HTERT RPE-1 (cell line): ENCODE results near the gene FAM222A.

ENCODE experiments used
- in situ Hi-C: fragments of 300-500 bp; cut with MboI; formaldehyde crosslinking; loops from 4 replicates; pipeline ENCODE4 v1.14.3; 2020; ENCODE audit warnings: low sequenced_read_pairs

The FAM222A gene

DNA sequence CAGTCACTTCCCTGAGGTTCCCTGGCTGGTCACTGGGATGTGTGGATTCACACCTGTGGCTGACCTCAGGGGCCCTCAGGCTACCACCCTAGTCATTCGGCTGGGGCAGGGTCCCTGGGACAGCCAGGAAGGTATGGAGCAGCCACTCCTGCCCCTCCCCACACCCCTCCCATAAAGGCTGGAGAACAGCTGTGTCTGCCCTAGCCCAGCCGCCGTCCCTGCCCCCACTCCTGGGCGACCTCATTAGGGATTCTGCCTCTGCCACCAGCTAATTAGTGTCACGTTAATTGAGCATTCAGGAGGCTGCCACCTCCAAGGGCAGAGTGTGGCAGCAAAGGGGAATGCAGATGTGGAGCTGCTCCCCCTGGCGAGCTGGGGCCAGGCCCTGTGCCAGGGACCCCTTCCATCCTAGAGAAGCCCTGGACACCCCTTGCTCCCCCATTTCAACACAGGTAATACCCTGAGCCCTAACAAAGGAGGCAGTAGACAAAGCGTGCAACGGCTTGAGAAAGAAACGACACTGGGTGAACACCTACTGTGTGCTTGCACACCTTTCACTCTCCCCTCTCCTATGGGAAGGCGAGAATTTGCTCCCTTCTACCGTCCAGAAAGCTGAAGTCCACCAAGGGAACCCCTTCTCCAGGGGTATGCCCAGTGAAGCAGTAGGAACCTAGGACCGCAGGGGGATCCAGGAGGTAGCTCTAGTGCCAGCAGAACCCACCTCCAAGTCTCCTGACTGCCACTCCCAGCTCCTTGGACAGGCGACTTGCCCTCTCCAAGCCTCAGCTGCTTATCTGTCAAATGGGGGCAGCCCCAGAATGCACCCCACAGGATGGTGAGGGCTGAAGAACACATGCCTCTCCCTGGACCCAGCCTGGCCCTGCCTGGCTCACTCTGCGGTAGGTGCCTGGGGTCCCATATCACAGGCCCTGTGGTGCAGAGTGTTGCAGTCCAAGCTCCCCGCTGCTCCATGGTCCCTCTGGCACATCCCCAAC lies 45.1 kb downstream of the FAM222A start:
- in situ Hi-C loops, result no loop called here

DNA sequence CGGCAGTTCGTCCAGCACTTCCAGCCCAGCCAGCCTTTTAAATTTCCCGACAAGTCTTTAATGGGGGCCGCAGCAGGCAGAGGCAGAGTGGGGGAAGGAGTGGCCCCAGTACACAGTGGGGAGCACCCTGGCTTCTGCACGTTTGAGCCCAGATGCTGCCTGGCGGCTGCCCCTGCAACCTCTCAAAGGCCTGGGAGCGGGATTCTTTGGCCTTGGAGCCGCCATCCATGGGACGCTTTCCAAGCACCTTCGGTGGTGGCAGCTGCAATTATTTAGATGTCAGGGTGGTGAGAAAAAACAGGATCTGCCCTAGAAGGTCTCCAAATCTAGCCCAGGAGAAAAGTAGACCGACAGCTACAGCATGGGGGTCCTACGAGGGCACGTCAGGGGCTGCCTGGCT lies 46.0 kb downstream of the FAM222A start:
- in situ Hi-C loops, result no loop called here

DNA sequence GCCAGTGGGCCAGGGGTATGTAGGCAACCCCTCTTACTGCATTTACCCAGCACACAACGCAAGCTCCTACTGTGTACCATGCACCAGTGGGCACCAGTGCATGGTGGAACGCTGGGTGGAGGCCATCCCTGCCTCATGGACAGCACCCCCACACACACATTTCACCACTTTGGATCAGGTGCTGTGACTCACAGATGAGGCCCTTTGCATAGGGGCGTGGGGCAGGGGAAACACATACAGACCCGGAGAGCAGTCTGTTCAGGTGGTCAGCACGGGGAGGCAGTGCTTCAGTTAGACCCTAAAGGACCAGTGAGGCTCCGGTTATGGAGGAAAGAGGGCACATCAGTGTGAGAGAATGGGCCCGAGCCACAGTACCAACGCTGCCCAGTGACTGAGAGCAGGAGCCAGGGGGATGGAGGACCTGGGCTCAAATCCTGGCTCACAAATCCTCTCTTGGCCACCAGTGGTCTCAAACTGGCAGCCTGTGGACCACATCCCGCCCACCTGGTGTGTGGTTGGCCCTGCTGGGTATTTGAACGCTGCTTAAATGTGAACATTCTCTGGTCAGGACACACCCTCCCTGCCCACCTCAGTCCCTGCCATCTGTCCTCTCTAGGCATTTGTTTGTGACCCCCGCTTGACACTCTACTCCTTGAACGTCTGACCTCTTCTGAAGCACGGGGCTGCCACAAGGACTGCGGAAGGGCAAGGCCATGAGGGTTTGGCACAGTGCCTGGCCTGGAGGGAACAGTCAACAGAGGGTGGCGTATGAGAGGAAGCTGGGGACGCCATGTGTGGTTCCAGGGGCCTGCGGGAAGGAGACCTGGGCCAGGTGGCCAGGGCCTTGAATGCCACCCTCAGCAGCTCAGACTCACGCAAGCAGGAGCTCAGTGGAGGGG lies 46.7 kb downstream of the FAM222A start:
- in situ Hi-C loops, result no loop called here

DNA sequence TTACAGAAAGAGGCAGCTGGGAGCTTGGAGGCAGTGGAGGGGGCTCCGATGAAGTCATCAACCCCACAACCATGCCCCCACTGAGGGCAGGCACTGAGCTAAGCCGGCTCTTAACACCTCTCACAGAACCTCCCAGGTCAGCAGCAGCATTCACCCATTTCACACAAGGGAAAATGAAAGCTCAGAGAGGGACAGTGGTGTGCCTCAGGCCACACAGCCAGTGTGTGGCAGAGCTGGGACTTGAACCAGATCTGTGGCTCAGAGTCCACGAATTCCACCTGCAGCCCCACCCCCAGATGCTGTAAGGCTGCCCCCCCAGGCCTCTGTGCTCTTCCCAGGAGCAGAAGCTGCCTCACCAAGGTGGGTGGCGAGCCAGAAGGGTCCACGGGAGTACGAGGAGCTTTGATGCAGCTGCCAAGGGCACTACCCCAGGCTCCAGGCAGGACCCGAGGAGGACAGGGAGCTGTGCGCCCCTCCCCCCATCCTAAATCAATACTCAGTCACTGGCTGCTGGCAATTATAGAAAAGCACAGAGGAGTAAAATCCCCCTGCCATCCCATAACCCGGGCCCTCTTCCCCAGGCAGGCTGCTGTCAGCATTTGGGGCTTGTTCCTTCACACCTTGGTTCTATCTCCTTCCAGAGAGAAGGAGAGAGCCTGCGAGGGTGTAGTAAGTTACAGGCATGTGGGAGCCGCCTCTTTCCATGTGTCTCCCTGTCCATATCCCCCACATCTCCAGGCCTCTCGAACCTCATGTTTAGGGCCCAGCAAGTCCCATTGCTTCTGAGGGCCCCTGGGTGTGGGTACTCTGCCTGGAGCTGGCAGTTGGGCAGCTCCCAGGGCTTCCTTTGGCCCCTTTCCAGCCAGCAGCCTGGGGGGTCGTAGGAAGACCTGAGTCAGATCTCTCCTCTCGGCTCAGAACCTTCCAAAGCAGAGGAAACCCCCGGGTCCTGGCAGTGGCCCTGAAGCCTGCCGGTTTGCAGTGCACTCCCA lies 47.6 kb downstream of the FAM222A start:
- in situ Hi-C loops, result no loop called here

DNA sequence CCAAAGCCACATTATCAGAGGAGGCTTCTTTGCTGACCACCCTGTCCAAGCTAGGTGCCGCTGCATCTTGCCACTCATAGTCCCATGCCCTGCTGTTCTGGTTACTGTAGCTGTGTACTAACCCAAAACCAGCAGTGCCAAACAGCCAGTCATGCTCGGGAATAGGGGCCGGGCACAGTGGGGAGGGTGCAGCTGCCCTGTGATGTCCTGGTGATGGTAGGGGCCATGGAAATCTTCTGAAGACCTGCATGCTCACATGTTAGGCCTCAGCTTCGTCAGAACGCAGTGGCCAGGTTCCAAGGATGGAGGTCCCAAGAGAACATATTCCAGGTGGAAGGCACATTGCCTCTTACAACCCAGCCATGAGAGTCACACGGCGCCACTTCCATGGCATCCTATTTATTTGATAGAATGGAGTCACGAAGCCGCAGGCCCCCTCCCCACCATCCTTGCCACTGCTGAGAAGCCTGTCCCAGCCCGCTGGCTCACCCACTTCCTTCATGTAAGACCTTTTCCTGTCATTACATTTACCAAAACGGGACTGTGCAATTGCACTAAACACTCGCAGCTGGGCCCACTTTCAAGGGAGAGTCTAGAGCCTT lies 48.5 kb downstream of the FAM222A start:
- in situ Hi-C loops, result no loop called here

DNA sequence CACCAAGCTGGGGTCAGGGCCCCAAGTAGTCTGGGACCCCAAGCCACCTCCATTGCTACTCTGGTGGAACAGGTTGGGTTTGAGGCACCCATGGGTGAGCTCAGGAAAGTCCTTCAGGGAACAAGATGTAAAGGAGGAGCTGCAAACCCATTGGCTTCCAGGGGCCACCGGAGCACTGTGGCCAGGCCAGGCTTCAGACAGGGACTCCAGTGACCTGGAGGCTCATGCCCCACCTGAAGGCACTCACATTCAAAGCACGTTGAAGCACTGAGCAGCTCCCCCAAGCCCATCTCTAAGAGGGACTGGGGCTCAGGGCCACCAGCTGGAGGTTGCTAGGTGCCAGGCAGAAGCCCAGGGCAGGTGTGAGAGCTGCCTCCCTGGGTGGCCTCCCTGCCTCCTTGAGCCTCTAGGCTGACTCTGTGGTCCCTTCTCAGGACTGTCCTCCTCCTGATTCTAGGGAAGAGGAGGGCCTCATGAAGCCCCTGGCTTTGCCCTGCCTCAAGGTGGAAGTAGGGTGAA lies 49.1 kb downstream of the FAM222A start:
- in situ Hi-C loops, result no loop called here

DNA sequence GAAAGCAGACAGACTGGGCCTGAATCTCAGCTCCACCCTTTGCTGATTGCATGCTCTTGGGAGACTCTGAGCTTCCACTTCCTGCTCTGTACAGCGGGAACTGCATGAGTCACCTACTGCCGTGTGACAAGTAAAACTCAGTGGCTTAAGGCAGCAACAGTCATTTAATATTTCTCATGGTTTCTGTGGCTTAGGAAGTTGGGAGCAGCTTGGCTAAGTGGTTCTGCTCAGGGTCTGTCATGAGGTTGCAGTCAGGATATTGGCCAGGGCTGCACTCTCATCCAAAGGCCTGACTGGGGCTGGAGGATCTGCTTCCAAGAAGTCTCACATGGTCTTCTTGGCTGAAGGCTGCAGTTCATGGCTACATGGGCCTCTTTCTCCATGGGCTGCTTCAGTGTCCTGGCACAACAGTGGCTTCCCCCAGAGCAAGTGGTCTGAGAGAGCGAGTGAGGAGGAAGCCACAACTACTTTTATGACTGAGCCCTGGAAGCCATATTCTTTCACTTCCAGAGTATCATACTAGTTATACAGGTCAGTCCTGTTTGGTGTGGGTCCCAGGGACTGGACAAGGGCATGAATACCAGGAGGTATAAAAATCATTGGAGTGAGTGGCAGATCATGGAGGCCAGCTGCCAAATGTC lies 49.7 kb downstream of the FAM222A start:
- in situ Hi-C loops, result no loop called here

DNA sequence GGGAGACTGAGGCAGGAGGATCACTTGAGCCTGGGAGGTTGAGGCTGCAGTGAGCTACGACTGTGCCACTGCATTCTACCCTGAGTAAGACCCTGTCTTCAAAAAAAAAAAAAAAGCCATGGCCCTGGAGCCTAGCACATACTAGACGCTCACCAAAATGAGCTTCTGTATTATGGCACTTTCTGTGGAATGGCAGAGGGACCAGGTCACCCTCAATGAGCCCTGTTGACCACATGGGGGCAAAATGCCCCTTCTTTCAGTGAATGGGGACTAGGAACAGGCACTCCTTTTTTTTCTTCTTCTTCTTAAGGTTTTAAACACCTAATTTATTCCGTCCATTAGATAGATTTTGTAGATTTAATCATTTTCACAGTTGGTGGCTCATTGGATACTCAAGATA lies 50.5 kb downstream of the FAM222A start:
- in situ Hi-C loops, result no loop called here

DNA sequence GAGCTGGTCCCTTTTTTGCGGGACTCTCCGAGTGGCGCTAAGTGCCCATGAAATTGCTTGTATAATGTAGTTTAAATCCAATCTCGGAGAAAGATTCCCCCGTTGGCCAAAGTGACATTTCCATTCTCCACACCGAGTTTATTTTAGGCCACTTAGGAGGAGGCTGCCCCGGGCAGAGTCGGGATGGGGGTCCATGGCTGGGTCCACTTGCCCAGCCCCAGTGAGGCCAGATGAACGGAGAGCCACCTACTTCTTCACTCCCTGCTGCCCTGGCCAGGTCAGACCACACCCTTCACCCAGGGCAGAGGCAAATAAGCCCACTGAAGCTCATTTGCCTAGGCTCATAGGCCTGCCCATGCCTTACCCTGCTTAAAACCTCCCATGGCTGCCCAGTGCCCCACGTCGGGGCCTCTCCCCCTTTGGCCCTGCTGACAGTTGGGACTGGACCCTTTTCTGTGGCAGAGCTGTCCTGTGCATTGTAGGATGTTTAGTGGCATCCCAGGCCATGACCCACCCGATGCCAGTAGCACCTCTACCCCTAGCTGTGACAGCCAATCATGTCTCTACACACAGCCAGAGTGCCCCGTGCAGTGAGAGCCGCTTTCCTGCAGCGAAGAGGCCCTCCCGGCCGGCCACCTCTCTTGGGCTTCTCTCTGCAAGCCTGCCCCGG lies 51.3 kb downstream of the FAM222A start:
- in situ Hi-C loops, result no loop called here

DNA sequence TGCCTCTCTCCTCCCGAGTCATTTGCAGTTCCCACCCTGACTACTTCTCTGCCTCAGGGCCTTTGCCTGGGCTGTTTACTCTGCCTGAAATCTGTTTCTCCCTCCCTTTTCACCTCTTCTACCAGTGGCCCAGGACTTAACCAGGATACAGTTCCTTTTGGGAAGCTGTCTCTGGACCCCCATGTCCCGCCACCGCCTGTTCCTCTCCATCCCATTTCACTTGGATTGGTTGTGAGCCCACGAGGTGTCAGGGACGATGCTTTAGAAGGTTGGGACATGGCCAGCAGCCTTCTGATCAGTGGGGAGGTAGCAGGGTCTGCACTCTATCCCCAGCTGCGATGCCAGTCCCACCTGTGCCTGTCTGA lies 51.8 kb downstream of the FAM222A start:
- in situ Hi-C loops, result no loop called here

DNA sequence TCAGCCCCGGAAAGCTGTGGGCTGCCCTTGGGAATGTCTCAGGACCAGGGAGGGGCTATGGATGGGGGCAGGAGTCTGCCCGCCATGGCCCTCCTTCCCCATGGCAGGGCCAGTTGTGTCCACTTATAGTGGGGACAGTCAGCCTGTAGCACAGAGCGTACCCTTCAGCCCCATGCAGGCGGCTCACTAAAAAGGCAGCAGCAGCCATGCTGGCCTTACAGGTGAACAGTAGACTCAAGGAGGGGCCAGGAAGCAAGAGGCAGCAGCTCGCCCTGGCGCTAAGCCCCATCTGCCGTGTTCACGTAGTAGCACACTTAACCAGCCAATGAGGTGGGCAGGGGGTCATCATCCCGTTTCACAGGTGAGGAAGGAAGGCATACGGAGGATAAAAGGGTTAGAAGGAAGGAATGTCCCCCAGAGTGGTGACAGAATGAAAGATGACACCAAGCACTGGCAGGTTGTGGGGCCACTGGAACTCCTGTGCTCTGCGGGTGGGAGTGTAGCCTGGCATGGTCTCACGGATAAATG lies 52.7 kb downstream of the FAM222A start:
- in situ Hi-C loops, result no loop called here

DNA sequence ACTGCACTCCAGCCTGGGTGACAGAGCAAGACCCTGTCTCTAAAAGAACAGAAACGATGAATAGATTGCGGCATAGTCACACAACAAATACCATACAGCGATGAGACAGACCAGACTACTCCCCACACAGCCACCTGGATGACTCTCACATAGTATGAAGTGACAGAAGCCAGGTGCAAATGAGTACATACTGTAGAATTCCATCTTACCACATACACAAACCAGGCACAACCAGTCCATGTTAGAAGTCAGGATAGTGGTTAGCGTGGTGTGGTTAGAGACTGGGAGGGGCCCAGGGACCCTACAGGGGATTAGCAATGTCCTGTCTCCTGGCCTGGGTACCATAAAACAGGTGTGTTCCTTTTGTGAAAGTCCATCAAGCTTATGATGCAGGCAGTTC lies 53.8 kb downstream of the FAM222A start:
- in situ Hi-C loops, result no loop called here

DNA sequence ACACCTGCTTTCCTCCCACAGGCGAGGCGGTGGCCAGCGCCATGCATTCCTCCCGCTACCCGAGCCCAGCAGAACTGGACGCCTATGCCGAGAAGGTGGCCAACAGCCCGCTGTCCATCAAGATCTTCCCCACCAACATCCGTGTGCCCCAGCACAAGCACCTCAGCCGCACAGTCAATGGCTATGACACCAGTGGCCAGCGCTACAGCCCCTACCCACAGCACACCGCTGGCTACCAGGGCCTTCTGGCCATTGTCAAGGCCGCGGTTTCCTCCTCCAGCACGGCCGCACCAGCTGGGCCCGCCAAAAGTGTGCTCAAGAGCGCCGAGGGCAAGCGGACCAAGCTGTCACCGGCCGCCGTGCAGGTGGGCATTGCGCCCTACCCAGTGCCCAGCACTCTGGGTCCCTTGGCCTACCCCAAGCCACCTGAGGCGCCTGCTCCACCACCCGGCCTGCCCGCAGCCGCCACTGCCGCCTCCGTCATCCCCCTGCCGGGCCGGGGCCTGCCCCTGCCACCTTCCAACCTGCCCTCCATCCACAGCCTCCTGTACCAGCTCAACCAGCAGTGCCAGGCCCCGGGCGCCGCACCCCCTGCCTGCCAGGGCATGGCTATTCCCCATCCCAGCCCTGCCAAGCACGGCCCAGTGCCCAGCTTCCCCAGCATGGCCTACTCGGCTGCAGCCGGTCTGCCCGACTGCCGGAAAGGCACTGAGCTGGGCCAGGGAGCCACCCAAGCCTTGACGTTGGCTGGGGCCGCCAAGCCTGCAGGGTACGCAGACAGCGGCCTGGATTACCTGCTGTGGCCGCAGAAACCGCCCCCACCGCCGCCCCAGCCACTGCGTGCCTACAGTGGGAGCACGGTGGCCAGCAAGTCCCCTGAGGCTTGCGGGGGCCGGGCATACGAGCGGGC lies 54.6 kb downstream of the FAM222A start:
- in situ Hi-C loops, result no loop called here

DNA sequence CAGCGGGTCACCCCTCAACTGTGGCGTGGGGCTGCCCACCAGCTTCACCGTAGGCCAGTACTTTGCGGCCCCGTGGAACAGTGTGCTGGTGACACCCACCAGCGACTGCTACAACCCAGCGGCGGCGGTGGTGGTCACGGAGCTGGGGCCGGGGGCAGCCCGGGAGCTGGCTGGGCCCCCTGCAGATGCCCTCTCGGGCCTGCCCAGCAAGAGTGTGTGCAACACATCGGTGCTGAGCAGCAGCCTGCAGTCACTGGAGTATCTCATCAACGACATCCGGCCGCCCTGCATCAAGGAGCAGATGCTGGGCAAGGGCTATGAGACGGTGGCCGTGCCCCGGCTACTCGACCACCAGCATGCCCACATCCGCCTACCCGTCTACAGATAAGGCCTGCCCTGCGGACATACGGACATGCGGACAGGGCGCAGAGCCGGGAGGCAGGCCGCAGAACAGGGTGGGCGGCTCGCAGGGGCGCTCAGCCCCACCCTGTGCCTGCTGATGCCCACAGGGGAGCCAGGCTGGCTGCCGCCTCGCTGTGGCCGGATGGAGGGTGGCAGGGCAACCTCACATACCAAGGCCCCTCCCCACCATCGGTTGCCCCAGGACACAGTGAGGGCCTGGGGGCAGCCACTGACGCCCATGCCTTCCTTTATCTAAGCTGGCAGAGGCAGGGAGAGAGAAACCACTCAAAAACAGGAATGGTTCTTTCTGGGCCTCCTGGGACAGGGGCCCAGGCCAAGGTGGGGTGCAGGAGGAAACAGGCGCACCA lies 55.5 kb downstream of the FAM222A start:
- in situ Hi-C loops, result no loop called here

DNA sequence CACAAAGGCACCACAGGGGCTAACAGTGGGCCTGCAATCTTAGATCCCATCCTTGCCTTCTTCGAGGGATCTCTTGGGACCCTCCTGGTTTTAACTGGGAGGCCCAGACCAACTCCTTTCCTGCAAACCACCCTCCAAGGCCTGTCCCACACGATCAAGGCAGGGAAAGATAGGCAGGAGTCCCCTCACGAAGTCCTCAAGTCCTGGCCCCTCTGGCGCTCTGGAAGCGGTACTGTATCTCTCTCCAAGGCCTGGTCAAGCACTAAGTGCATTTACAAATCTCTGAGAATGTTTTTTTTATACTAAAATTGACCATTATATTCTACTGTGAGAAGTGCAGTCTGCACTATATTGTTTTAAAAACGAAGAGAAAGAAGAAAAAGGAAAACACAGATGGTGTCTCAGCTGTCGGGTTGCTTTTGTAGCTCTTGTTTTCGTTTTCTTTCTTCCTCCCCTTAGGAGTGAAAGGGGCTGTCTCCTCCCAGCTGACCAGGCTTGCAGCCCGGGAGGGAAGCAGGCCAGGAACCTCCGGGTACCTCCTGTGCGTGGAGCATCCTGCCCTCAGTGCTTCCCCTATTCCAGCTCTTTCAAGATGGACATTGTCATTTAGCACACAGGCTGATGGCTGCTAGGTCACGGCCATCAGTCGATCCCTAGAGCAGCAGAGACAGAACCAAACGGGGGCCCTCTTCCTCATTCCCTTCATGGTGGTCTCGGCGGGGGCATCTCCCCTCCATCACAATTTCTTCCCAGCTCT lies 56.7 kb downstream of the FAM222A start:
- in situ Hi-C loops, result no loop called here
